Mesenchymal stem cell (in vitro differentiated cells and primary cell): ENCODE data around the gene CRY2.
A peak's percentile ranks its signal among the peaks of the same experiment; 100 is the strongest.

Experiments used
- DNase-seq: peaks from one replicate; pipeline ENCODE4 v3.0.0-alpha.2; 2013
- H2AFZ ChIP-seq: one replicate; pipeline ENCODE4 v1.6.1; 2013; ENCODE audit warnings: low read depth, mild to moderate bottlenecking, control low read depth, inconsistent platforms, low read length, moderate library complexity
- H2AK5ac ChIP-seq: 2 replicates; pipeline ENCODE4 v1.6.1; 2013; ENCODE audit warnings: low read length, moderate library complexity, mild to moderate bottlenecking, inconsistent platforms; ENCODE audit not compliant: severe bottlenecking
- H2BK120ac ChIP-seq: one replicate; pipeline ENCODE4 v1.6.1; 2013; ENCODE audit warnings: low read depth, mild to moderate bottlenecking, inconsistent platforms, low read length, moderate library complexity
- H2BK12ac ChIP-seq, 2 experiments: one replicate each; pipeline ENCODE4 v1.6.1; 2013; ENCODE audit warnings: inconsistent platforms in 2 of 2, low read length in 2 of 2, mild to moderate bottlenecking in 2 of 2, moderate library complexity in 2 of 2, control low read depth in 1 of 2
- H2BK15ac ChIP-seq: one replicate; pipeline ENCODE4 v1.6.1; 2013; ENCODE audit warnings: mild to moderate bottlenecking, low read depth, inconsistent platforms; ENCODE audit not compliant: poor library complexity, severe bottlenecking
- H2BK5ac ChIP-seq: 2 replicates; pipeline ENCODE4 v1.6.1; 2013; ENCODE audit warnings: low read depth, mild to moderate bottlenecking, low read length, control low read depth, inconsistent platforms; ENCODE audit not compliant: poor library complexity, severe bottlenecking
- H3K14ac ChIP-seq, 2 experiments: one replicate each; pipeline ENCODE4 v1.6.1; 2013; ENCODE audit warnings: inconsistent platforms in 2 of 2, low read length in 2 of 2, control low read depth in 1 of 2, mild to moderate bottlenecking in 1 of 2, moderate library complexity in 1 of 2
- H3K18ac ChIP-seq, 2 experiments: one replicate each; pipeline ENCODE4 v1.6.1; 2013; ENCODE audit warnings: inconsistent platforms in 2 of 2, low read length in 2 of 2, control low read depth in 1 of 2, low read depth in 1 of 2, mild to moderate bottlenecking in 1 of 2
- H3K23ac ChIP-seq, 2 experiments: one replicate each; pipeline ENCODE4 v1.6.1; 2013; ENCODE audit warnings: inconsistent platforms in 2 of 2, low read length in 2 of 2, mild to moderate bottlenecking in 2 of 2, moderate library complexity in 2 of 2, control low read depth in 1 of 2
- H3K27ac ChIP-seq: 2 replicates; pipeline ENCODE4 v1.5.1; 2013; ENCODE audit warnings: mild to moderate bottlenecking, moderate library complexity, low read length, control low read depth, inconsistent platforms; ENCODE audit not compliant: poor library complexity, severe bottlenecking
- H3K27me3 ChIP-seq, 2 experiments: 2 replicates each; pipeline versions ENCODE4 v1.6.1 to v1.7.0; 2013; ENCODE audit warnings: low read length in 2 of 2, mild to moderate bottlenecking in 2 of 2, moderate library complexity in 2 of 2, control low read depth in 1 of 2, inconsistent platforms in 1 of 2; ENCODE audit not compliant: control insufficient read depth in 1 of 2, insufficient read depth in 1 of 2
- H3K36me3 ChIP-seq, 2 experiments: 2 replicates each; pipeline versions ENCODE4 v1.6.1 to v1.7.0; 2013; ENCODE audit warnings: low read length in 2 of 2, control low read depth in 1 of 2, inconsistent platforms in 1 of 2, low read depth in 1 of 2, mild to moderate bottlenecking in 1 of 2; ENCODE audit not compliant: insufficient read depth in 2 of 2, control insufficient read depth in 1 of 2
- H3K4ac ChIP-seq, 2 experiments: one replicate each; pipeline ENCODE4 v1.6.1; 2013; ENCODE audit warnings: inconsistent platforms in 2 of 2, low read length in 2 of 2, mild to moderate bottlenecking in 2 of 2, moderate library complexity in 2 of 2, control low read depth in 1 of 2, low read depth in 1 of 2
- H3K4me1 ChIP-seq: 2 replicates; pipeline ENCODE4 v1.6.1; 2013; ENCODE audit warnings: low read depth, low read length, control low read depth; ENCODE audit not compliant: control insufficient read depth, insufficient read depth
- H3K4me2 ChIP-seq: 2 replicates; pipeline ENCODE4 v1.6.1; 2013; ENCODE audit warnings: low read length, mild to moderate bottlenecking, inconsistent platforms; ENCODE audit not compliant: poor library complexity, severe bottlenecking
- H3K4me3 ChIP-seq, 2 experiments: 2 replicates each; pipeline versions ENCODE4 v1.5.1 to v1.7.0; 2013; ENCODE audit warnings: low read length in 2 of 2, mild to moderate bottlenecking in 2 of 2, control low read depth in 1 of 2, low read depth in 1 of 2; ENCODE audit not compliant: insufficient read depth in 1 of 2
- H3K79me1 ChIP-seq: replicated peaks from 2 replicates; pipeline ENCODE4 v1.6.1; 2013; ENCODE audit warnings: mild to moderate bottlenecking, control low read depth, low read length, inconsistent platforms; ENCODE audit not compliant: poor library complexity, severe bottlenecking
- H3K9ac ChIP-seq: 2 replicates; pipeline ENCODE4 v1.7.0; 2013; ENCODE audit warnings: mild to moderate bottlenecking, low read length, moderate library complexity
- H3K9me3 ChIP-seq: 2 replicates; pipeline ENCODE4 v1.7.0; 2013; ENCODE audit warnings: mild to moderate bottlenecking, low read length; ENCODE audit not compliant: control insufficient read depth
- H4K8ac ChIP-seq: one replicate; pipeline ENCODE4 v1.6.1; 2013; ENCODE audit warnings: inconsistent platforms, mild to moderate bottlenecking, low read length, moderate library complexity
- H4K91ac ChIP-seq: one replicate; pipeline ENCODE4 v1.6.1; 2013; ENCODE audit warnings: mild to moderate bottlenecking, low read length, inconsistent platforms
- WGBS: methylation state at CpG from one replicate; pipeline ENCODE4 v1.1.7; 2013; ENCODE audit warnings: mixed read lengths; 5-methylcytosine and 5-hydroxymethylcytosine counted together

Gene CRY2

DNA sequence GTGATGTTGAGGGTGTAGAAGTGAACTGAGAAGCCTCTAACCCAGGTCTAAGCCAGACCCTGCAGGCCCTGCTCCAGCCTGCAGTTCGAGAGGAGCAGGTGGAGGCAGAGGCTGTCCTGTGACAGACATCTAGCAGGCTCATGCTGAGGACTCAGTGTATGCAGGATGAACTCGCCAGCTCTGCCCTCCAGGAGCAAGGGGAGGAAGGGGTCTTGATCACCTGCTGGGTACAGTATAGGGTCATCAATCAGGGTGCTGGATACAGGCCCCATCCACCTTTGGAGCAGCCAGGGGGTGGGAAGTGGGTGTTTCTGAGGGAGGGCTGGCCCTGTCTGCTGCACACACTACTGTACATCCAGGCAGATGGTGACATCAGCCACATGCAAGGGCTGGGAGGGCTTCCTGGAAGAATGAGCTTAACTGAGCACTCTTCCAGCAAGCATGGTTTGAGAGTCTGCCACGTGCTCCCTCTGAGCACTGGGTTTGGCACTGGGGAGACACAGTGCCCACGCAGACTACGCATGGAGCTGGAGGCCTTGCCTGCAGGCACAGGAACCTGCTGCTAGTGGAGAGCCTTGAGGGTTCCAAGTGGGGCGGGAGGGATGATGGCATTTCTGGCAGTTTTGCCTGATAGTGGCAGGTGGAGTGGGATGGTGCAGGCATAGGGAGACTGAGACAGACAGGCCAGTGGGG, 47.4 kb downstream of the CRY2 start:
- Histone ChIP-seq H3K23ac (peak overlapping the region in 1 of 2 experiments; percentile 25), H2BK15ac (no peak overlapping the region), H3K4me2 (no peak overlapping the region), H3K14ac (no peak overlapping the region), H2BK12ac (no peak overlapping the region), H3K4ac (no peak overlapping the region), H4K8ac (no peak overlapping the region), H3K27me3 (peaks cover 42 to 71% of the 10 kb centered on the region in 2 experiments), H2BK120ac (no peak overlapping the region), H3K18ac (no peak overlapping the region), H3K36me3 (no peaks in the 10 kb centered on the region), H3K4me1 (peaks cover 9% of the 10 kb centered on the region), H3K4me3 (no peak overlapping the region), H3K9ac (no peak overlapping the region), H3K79me1 (no peaks in the 10 kb centered on the region), H2AFZ (no peak overlapping the region), H3K27ac (no peak overlapping the region), H2BK5ac (no peak overlapping the region), H3K9me3 (no peaks in the 10 kb centered on the region), H4K91ac (no peak overlapping the region), H2AK5ac (no peak overlapping the region)
- DNase-seq: no peak
- WGBS: 75% methylated on average over 6 of the region's 6 CpGs

DNA sequence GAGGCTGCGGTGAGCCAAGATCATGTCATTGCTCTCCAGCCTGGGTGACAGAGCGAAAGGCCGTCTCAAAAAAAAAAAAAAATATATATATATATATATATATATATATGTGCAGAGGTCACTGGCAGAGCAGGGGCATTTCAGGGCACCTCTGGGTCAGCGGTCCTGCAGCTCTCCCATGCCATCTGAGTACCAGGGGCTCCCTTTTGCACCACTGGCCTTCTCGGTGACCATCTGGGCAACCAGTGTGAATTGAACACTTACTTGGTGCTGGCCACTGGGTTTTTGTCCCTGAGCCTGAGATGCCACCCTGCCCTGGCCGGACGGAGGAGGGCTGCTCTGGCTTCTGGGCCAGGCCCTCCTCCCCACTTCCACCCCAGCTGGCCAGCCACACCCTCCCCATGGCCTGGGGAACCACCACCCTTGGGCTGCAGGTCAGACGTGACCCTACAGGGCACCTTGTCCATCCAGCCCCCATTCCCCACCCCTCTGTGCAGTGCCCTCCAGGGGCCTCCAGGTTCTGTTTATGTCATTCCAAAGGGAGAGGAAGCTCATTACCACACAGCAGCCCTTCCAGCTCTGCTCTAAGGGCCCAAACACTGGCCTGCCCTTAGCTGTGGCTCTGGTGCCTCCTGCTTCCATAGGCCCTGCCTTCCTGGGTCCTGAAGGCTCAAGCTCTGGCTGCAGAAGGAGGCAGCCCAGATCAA, 48.4 kb downstream of the CRY2 start:
- H3K4me1 ChIP-seq: peaks cover 16% of the 10 kb centered on the region
- no peak overlapping the region for H3K9ac ChIP-seq
- H3K79me1 ChIP-seq: peaks cover 2% of the 10 kb centered on the region
- no peak overlapping the region for H3K18ac ChIP-seq
- no peak overlapping the region for H2BK5ac ChIP-seq
- H3K9me3 ChIP-seq: no peaks in the 10 kb centered on the region
- H2BK120ac ChIP-seq: no peak overlapping the region
- no peak overlapping the region for H2BK15ac ChIP-seq
- no peak overlapping the region for H3K14ac ChIP-seq
- H3K27me3 ChIP-seq: peaks cover 42 to 65% of the 10 kb centered on the region in 2 experiments
- H3K4me3 ChIP-seq: no peak overlapping the region
- H4K91ac ChIP-seq: no peak overlapping the region
- no peak for DNase-seq
- H4K8ac ChIP-seq: no peak overlapping the region
- H3K27ac ChIP-seq: no peak overlapping the region
- no peak overlapping the region for H3K4me2 ChIP-seq
- H2BK12ac ChIP-seq: no peak overlapping the region
- WGBS: 81% methylated on average over 6 of the region's 8 CpGs
- H3K4ac ChIP-seq: no peak overlapping the region
- no peaks in the 10 kb centered on the region for H3K36me3 ChIP-seq
- no peak overlapping the region for H3K23ac ChIP-seq
- H2AK5ac ChIP-seq: no peak overlapping the region
- no peak overlapping the region for H2AFZ ChIP-seq

DNA sequence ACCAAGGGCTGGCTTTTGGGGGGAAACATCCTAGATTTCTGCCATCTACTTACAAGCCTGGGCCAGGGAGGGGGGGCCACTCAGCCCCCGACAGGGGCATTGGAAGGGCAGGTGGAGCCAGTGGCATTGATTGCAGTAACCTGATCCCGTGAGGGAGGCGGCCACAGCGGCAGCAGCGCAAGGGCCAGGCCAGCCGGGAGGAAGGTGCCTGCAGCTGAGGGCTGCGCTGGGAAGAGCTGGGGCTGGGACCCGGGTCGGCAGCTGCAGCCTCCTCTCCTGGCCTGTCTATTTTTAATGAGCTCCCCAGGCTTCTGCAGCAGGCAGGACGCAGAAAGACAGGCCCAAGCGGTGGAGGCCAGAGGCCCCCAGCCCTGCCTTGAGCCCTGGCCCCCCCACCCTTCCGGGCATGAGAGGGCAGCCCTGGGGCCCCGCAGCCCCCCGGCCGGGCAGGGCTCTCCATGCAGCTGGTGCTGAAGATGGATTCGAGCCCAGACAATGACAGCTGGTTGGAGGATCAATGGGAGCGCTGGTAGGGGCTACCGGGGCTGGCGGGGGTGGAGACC, 49.2 kb downstream of the CRY2 start:
- peaks cover 21% of the 10 kb centered on the region for H3K4me1 ChIP-seq
- H3K27ac ChIP-seq: no peak overlapping the region
- no peak overlapping the region for H3K4me3 ChIP-seq
- H4K91ac ChIP-seq: no peak overlapping the region
- H3K4me2 ChIP-seq: no peak overlapping the region
- no peak for DNase-seq
- 23% methylated on average over 19 of the region's 19 CpGs for WGBS
- H3K4ac ChIP-seq: no peak overlapping the region
- no peaks in the 10 kb centered on the region for H3K9me3 ChIP-seq
- peaks cover 3% of the 10 kb centered on the region for H3K79me1 ChIP-seq
- H2AK5ac ChIP-seq: no peak overlapping the region
- no peak overlapping the region for H3K18ac ChIP-seq
- H3K23ac ChIP-seq: no peak overlapping the region
- no peak overlapping the region for H2AFZ ChIP-seq
- H2BK5ac ChIP-seq: no peak overlapping the region
- H3K36me3 ChIP-seq: no peaks in the 10 kb centered on the region
- H2BK15ac ChIP-seq: no peak overlapping the region
- H2BK120ac ChIP-seq: no peak overlapping the region
- H4K8ac ChIP-seq: no peak overlapping the region
- no peak overlapping the region for H3K14ac ChIP-seq
- no peak overlapping the region for H2BK12ac ChIP-seq
- H3K9ac ChIP-seq: no peak overlapping the region
- peaks cover 38 to 65% of the 10 kb centered on the region in 2 experiments for H3K27me3 ChIP-seq

DNA sequence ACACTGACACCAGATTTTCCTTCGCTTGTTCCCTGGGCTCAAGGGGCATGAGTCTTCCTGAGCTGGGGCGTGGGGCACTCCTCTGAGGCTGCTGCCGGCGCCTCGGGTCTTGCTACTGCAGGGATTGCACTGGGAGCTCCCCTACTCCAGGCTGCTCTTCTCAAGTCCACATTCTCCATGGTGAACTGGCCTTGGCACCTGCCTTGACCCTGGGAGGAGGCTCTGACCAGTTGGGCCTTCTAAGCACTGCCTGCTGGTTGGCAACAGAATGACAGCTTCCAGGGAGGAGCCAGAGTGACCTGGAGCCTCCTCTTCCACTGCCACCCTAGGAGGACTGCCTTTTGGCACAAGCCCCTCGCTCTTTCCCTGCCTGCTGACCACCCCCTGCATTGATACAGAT, 50.3 kb downstream of the CRY2 start:
- H4K91ac ChIP-seq: no peak overlapping the region
- WGBS: 76% methylated on average over 6 of the region's 6 CpGs
- no peak overlapping the region for H2BK5ac ChIP-seq
- no peak overlapping the region for H3K4me2 ChIP-seq
- no peak for DNase-seq
- H2AFZ ChIP-seq: no peak overlapping the region
- H3K4me3 ChIP-seq: no peak overlapping the region
- H2AK5ac ChIP-seq: no peak overlapping the region
- no peaks in the 10 kb centered on the region for H3K9me3 ChIP-seq
- H3K27ac ChIP-seq: no peak overlapping the region
- no peak overlapping the region for H4K8ac ChIP-seq
- peaks cover 23% of the 10 kb centered on the region for H3K4me1 ChIP-seq
- H3K14ac ChIP-seq: no peak overlapping the region
- H3K4ac ChIP-seq: no peak overlapping the region
- H3K36me3 ChIP-seq: peaks cover 0 to 7% of the 10 kb centered on the region in 2 experiments
- H3K23ac ChIP-seq: no peak overlapping the region
- peaks cover 37 to 66% of the 10 kb centered on the region in 2 experiments for H3K27me3 ChIP-seq
- H3K79me1 ChIP-seq: peaks cover 3% of the 10 kb centered on the region
- H3K9ac ChIP-seq: no peak overlapping the region
- H2BK120ac ChIP-seq: no peak overlapping the region
- H3K18ac ChIP-seq: no peak overlapping the region
- peak overlapping the region; percentile 1 for H2BK15ac ChIP-seq
- H2BK12ac ChIP-seq: no peak overlapping the region
